ENCODE data around the gene MPP4.

Gene MPP4

GRCh38 chr2:201698588-201699226, at the start of gene MPP4:
Gene MPP4 (minus strand): TSS chr2:201698644. CDS start chr2:201693954, 4,690 bp downstream.
- no peak within 1 kb of the TSS for H3K4me3 ChIP-seq (ENCODE audit: low read length in 2 of 2)
- H3K27me3 ChIP-seq (ENCODE audit: control insufficient read depth in 2 of 2, insufficient read depth in 2 of 2, low read length in 2 of 2), result no peaks in the 10 kb centered on the region
- peaks cover 0 to 4% of the 10 kb centered on the region in 2 donors for H3K36me3 ChIP-seq (ENCODE audit: control insufficient read depth in 2 of 2, insufficient read depth in 2 of 2, low read length in 2 of 2)
- H3K27ac ChIP-seq (ENCODE audit: low read depth in 2 of 2, low read length in 2 of 2), result no peak within 1 kb of the TSS
- no peak within 1 kb of the TSS for H3K9ac ChIP-seq (ENCODE audit: low read depth in 1 of 2, low read length in 2 of 2)
- H3K9me3 ChIP-seq (ENCODE audit: control insufficient read depth in 2 of 2, low read length in 2 of 2), result no peaks in the 10 kb centered on the region
- H3K4me1 ChIP-seq (ENCODE audit: control insufficient read depth in 2 of 2, insufficient read depth in 2 of 2, low read length in 2 of 2), result no peaks in the 10 kb centered on the region

- H3K27ac ChIP-seq (ENCODE audit: low read depth in 2 of 2, low read length in 2 of 2), result no peak overlapping the region
- no peaks in the 10 kb centered on the region for H3K27me3 ChIP-seq (ENCODE audit: control insufficient read depth in 2 of 2, insufficient read depth in 2 of 2, low read length in 2 of 2)
- no peaks in the 10 kb centered on the region for H3K4me1 ChIP-seq (ENCODE audit: control insufficient read depth in 2 of 2, insufficient read depth in 2 of 2, low read length in 2 of 2)
- peaks cover 10 to 12% of the 10 kb centered on the region in 2 donors for H3K36me3 ChIP-seq (ENCODE audit: control insufficient read depth in 2 of 2, insufficient read depth in 2 of 2, low read length in 2 of 2)
- H3K9ac ChIP-seq (ENCODE audit: low read depth in 1 of 2, low read length in 2 of 2), result no peak overlapping the region
- H3K9me3 ChIP-seq (ENCODE audit: control insufficient read depth in 2 of 2, low read length in 2 of 2), result no peaks in the 10 kb centered on the region
- H3K4me3 ChIP-seq (ENCODE audit: low read length in 2 of 2), result no peak overlapping the region
These were observed 48.1 kb upstream of the MPP4 start for GRCh38 chr2:201746551-201746950.

GRCh38 chr2:201735486-201735885, 37.0 kb upstream of the MPP4 start:
- no peak overlapping the region for H3K4me3 ChIP-seq (ENCODE audit: low read length in 2 of 2)
- H3K27me3 ChIP-seq (ENCODE audit: control insufficient read depth in 2 of 2, insufficient read depth in 2 of 2, low read length in 2 of 2), result no peaks in the 10 kb centered on the region
- H3K36me3 ChIP-seq (ENCODE audit: control insufficient read depth in 2 of 2, insufficient read depth in 2 of 2, low read length in 2 of 2), result peaks cover 0 to 7% of the 10 kb centered on the region in 2 donors
- H3K9me3 ChIP-seq (ENCODE audit: control insufficient read depth in 2 of 2, low read length in 2 of 2), result no peaks in the 10 kb centered on the region
- H3K27ac ChIP-seq (ENCODE audit: low read depth in 2 of 2, low read length in 2 of 2), result no peak overlapping the region
- no peak overlapping the region for H3K9ac ChIP-seq (ENCODE audit: low read depth in 1 of 2, low read length in 2 of 2)
- no peaks in the 10 kb centered on the region for H3K4me1 ChIP-seq (ENCODE audit: control insufficient read depth in 2 of 2, insufficient read depth in 2 of 2, low read length in 2 of 2)

GRCh38 chr2:201734111-201734510, 35.7 kb upstream of the MPP4 start:
- Histone ChIP-seq H3K36me3 (ENCODE audit: control insufficient read depth in 2 of 2, insufficient read depth in 2 of 2, low read length in 2 of 2) (peaks cover 0 to 7% of the 10 kb centered on the region in 2 donors), H3K27ac (ENCODE audit: low read depth in 2 of 2, low read length in 2 of 2) (no peak overlapping the region), H3K27me3 (ENCODE audit: control insufficient read depth in 2 of 2, insufficient read depth in 2 of 2, low read length in 2 of 2) (no peaks in the 10 kb centered on the region), H3K4me3 (ENCODE audit: low read length in 2 of 2) (no peak overlapping the region), H3K9me3 (ENCODE audit: control insufficient read depth in 2 of 2, low read length in 2 of 2) (no peaks in the 10 kb centered on the region), H3K9ac (ENCODE audit: low read depth in 1 of 2, low read length in 2 of 2) (no peak overlapping the region), H3K4me1 (ENCODE audit: control insufficient read depth in 2 of 2, insufficient read depth in 2 of 2, low read length in 2 of 2) (no peaks in the 10 kb centered on the region)

- Histone ChIP-seq H3K27me3 (ENCODE audit: control insufficient read depth in 2 of 2, insufficient read depth in 2 of 2, low read length in 2 of 2) (no peaks in the 10 kb centered on the region), H3K9me3 (ENCODE audit: control insufficient read depth in 2 of 2, low read length in 2 of 2) (no peaks in the 10 kb centered on the region), H3K9ac (ENCODE audit: low read depth in 1 of 2, low read length in 2 of 2) (no peak overlapping the region), H3K27ac (ENCODE audit: low read depth in 2 of 2, low read length in 2 of 2) (no peak overlapping the region), H3K36me3 (ENCODE audit: control insufficient read depth in 2 of 2, insufficient read depth in 2 of 2, low read length in 2 of 2) (peaks cover 0 to 10% of the 10 kb centered on the region in 2 donors), H3K4me3 (ENCODE audit: low read length in 2 of 2) (no peak overlapping the region), H3K4me1 (ENCODE audit: control insufficient read depth in 2 of 2, insufficient read depth in 2 of 2, low read length in 2 of 2) (no peaks in the 10 kb centered on the region)
These were observed 35.1 kb upstream of the MPP4 start for GRCh38 chr2:201733544-201733943.

- Histone ChIP-seq H3K9me3 (ENCODE audit: control insufficient read depth in 2 of 2, low read length in 2 of 2) (no peaks in the 10 kb centered on the region), H3K36me3 (ENCODE audit: control insufficient read depth in 2 of 2, insufficient read depth in 2 of 2, low read length in 2 of 2) (peaks cover 11 to 19% of the 10 kb centered on the region in 2 donors), H3K9ac (ENCODE audit: low read depth in 1 of 2, low read length in 2 of 2) (no peak overlapping the region), H3K27ac (ENCODE audit: low read depth in 2 of 2, low read length in 2 of 2) (no peak overlapping the region), H3K27me3 (ENCODE audit: control insufficient read depth in 2 of 2, insufficient read depth in 2 of 2, low read length in 2 of 2) (no peaks in the 10 kb centered on the region), H3K4me3 (ENCODE audit: low read length in 2 of 2) (no peak overlapping the region), H3K4me1 (ENCODE audit: control insufficient read depth in 2 of 2, insufficient read depth in 2 of 2, low read length in 2 of 2) (no peaks in the 10 kb centered on the region)
These were observed 32.3 kb upstream of the MPP4 start for GRCh38 chr2:201730651-201731285.

- no peak overlapping the region for H3K4me3 ChIP-seq (ENCODE audit: low read length in 2 of 2)
These were observed 17.0 kb upstream of the MPP4 start for GRCh38 chr2:201715459-201715858.

GRCh38 chr2:201712726-201713125, 14.3 kb upstream of the MPP4 start:
- Histone ChIP-seq H3K9ac (ENCODE audit: low read depth in 1 of 2, low read length in 2 of 2) (no peak overlapping the region), H3K36me3 (ENCODE audit: control insufficient read depth in 2 of 2, insufficient read depth in 2 of 2, low read length in 2 of 2) (peaks cover 13 to 21% of the 10 kb centered on the region in 2 donors), H3K27me3 (ENCODE audit: control insufficient read depth in 2 of 2, insufficient read depth in 2 of 2, low read length in 2 of 2) (no peaks in the 10 kb centered on the region), H3K27ac (ENCODE audit: low read depth in 2 of 2, low read length in 2 of 2) (no peak overlapping the region), H3K9me3 (ENCODE audit: control insufficient read depth in 2 of 2, low read length in 2 of 2) (no peaks in the 10 kb centered on the region), H3K4me3 (ENCODE audit: low read length in 2 of 2) (no peak overlapping the region), H3K4me1 (ENCODE audit: control insufficient read depth in 2 of 2, insufficient read depth in 2 of 2, low read length in 2 of 2) (no peaks in the 10 kb centered on the region)

More at GRCh38 chr2:201715459-201715858, 17.0 kb upstream of the MPP4 start:
- H3K9ac ChIP-seq (ENCODE audit: low read depth in 1 of 2, low read length in 2 of 2), result no peak overlapping the region
- no peak overlapping the region for H3K27ac ChIP-seq (ENCODE audit: low read depth in 2 of 2, low read length in 2 of 2)
- H3K27me3 ChIP-seq (ENCODE audit: control insufficient read depth in 2 of 2, insufficient read depth in 2 of 2, low read length in 2 of 2), result no peaks in the 10 kb centered on the region
- H3K36me3 ChIP-seq (ENCODE audit: control insufficient read depth in 2 of 2, insufficient read depth in 2 of 2, low read length in 2 of 2), result peaks cover 11 to 20% of the 10 kb centered on the region in 2 donors
- H3K9me3 ChIP-seq (ENCODE audit: control insufficient read depth in 2 of 2, low read length in 2 of 2), result no peaks in the 10 kb centered on the region
- H3K4me1 ChIP-seq (ENCODE audit: control insufficient read depth in 2 of 2, insufficient read depth in 2 of 2, low read length in 2 of 2), result no peaks in the 10 kb centered on the region

GRCh38 chr2:201709747-201710146, 11.3 kb upstream of the MPP4 start:
- Histone ChIP-seq H3K27ac (ENCODE audit: low read depth in 2 of 2, low read length in 2 of 2) (no peak overlapping the region), H3K9ac (ENCODE audit: low read depth in 1 of 2, low read length in 2 of 2) (no peak overlapping the region), H3K27me3 (ENCODE audit: control insufficient read depth in 2 of 2, insufficient read depth in 2 of 2, low read length in 2 of 2) (no peaks in the 10 kb centered on the region), H3K36me3 (ENCODE audit: control insufficient read depth in 2 of 2, insufficient read depth in 2 of 2, low read length in 2 of 2) (peaks cover 8 to 12% of the 10 kb centered on the region in 2 donors), H3K9me3 (ENCODE audit: control insufficient read depth in 2 of 2, low read length in 2 of 2) (no peaks in the 10 kb centered on the region), H3K4me3 (ENCODE audit: low read length in 2 of 2) (no peak overlapping the region), H3K4me1 (ENCODE audit: control insufficient read depth in 2 of 2, insufficient read depth in 2 of 2, low read length in 2 of 2) (no peaks in the 10 kb centered on the region)

- Histone ChIP-seq H3K9me3 (ENCODE audit: control insufficient read depth in 2 of 2, low read length in 2 of 2) (no peaks in the 10 kb centered on the region), H3K36me3 (ENCODE audit: control insufficient read depth in 2 of 2, insufficient read depth in 2 of 2, low read length in 2 of 2) (peaks cover 8 to 11% of the 10 kb centered on the region in 2 donors), H3K27me3 (ENCODE audit: control insufficient read depth in 2 of 2, insufficient read depth in 2 of 2, low read length in 2 of 2) (no peaks in the 10 kb centered on the region), H3K4me1 (ENCODE audit: control insufficient read depth in 2 of 2, insufficient read depth in 2 of 2, low read length in 2 of 2) (no peaks in the 10 kb centered on the region), H3K9ac (ENCODE audit: low read depth in 1 of 2, low read length in 2 of 2) (no peak overlapping the region), H3K27ac (ENCODE audit: low read depth in 2 of 2, low read length in 2 of 2) (no peak overlapping the region), H3K4me3 (ENCODE audit: low read length in 2 of 2) (no peak overlapping the region)
These were observed 10.6 kb upstream of the MPP4 start for GRCh38 chr2:201709049-201709448.
